Neural progenitor cell (in vitro differentiated cells): ENCODE results near the gene MAGEB17. TPM values are rescaled to one million over a fixed set of nuclear protein-coding genes. Genes with fewer than 3 reads are reported as not detected.

Source experiments
- DNase-seq: peaks from one replicate; pipeline ENCODE4 v3.0.0-alpha.2; 2016; ENCODE audit warnings: low spot score
- H2AFZ ChIP-seq: fragments of 200-600 bp; sonication (generic); replicated peaks from 2 replicates; pipeline ENCODE4 v1.6.1; 2016; ENCODE audit warnings: antibody characterized with exemption
- H3F3A ChIP-seq: fragments of 200-600 bp; sonication (generic); 2 replicates; pipeline ENCODE4 v1.6.1; 2016; ENCODE audit warnings: antibody characterized with exemption, low read depth
- H3K27ac ChIP-seq: fragments of 200-600 bp; sonication (generic); 2 replicates; pipeline ENCODE4 v1.5.1; 2016; ENCODE audit warnings: mild to moderate bottlenecking
- H3K27me3 ChIP-seq: fragments of 200-600 bp; sonication (generic); 2 replicates; pipeline ENCODE4 v1.6.1; 2016; ENCODE audit warnings: mild to moderate bottlenecking, moderate library complexity
- H3K36me3 ChIP-seq: fragments of 200-600 bp; sonication (generic); 2 replicates; pipeline ENCODE4 v1.5.1; 2016
- H3K4me1 ChIP-seq: fragments of 200-600 bp; sonication (generic); 2 replicates; pipeline ENCODE4 v1.6.1; 2016; ENCODE audit warnings: mixed run types
- H3K4me2 ChIP-seq: fragments of 200-600 bp; sonication (generic); 2 replicates; pipeline ENCODE4 v1.6.1; 2016
- H3K4me3 ChIP-seq: fragments of 200-600 bp; sonication (generic); 2 replicates; pipeline ENCODE4 v1.5.1; 2016
- H3K79me2 ChIP-seq: fragments of 200-600 bp; sonication (generic); 2 replicates; pipeline ENCODE4 v1.6.1; 2016; ENCODE audit warnings: low read depth
- H3K9ac ChIP-seq: fragments of 200-600 bp; sonication (generic); 2 replicates; pipeline ENCODE4 v1.6.1; 2016
- H3K9me3 ChIP-seq: fragments of 200-600 bp; sonication (generic); 2 replicates; pipeline ENCODE4 v1.5.1; 2016; ENCODE audit warnings: low read depth
- H4K20me1 ChIP-seq: fragments of 200-600 bp; sonication (generic); 2 replicates; pipeline ENCODE4 v1.6.1; 2016; ENCODE audit warnings: low read depth
- H3K27ac Mint-ChIP-seq: 3 replicates; pipeline ENCODE4 v1.8.0; 2021; ENCODE audit warnings: mixed read lengths
- H3K27me3 Mint-ChIP-seq: 2 replicates; pipeline ENCODE4 v1.8.0; 2022; ENCODE audit warnings: low read depth, mild to moderate bottlenecking, inconsistent platforms, moderate library complexity, mixed read lengths; ENCODE audit not compliant: insufficient read depth
- H3K36me3 Mint-ChIP-seq: 3 replicates; pipeline ENCODE4 v1.8.0; 2021; ENCODE audit warnings: mixed read lengths
- H3K4me1 Mint-ChIP-seq: 3 replicates; pipeline ENCODE4 v1.8.0; 2021; ENCODE audit warnings: mixed read lengths
- H3K4me3 Mint-ChIP-seq: 3 replicates; pipeline ENCODE4 v1.8.0; 2021; ENCODE audit warnings: mild to moderate bottlenecking, moderate library complexity, mixed read lengths
- H3K9me3 Mint-ChIP-seq: 3 replicates; pipeline ENCODE4 v1.8.0; 2020; ENCODE audit warnings: mixed read lengths
- EZH2phosphoT487 ChIP-seq: fragments of 200-600 bp; sonication (generic); IDR thresholded peaks from 2 replicates; pipeline ENCODE4 v1.6.1; 2017; ENCODE audit warnings: antibody characterized with exemption
- total RNA-seq: library from RNA; depleted of rRNA; stranded (reverse); fragments of >200 nt; gene quantifications from 2 replicates; pipeline ENCODE4 v1.2.3, GENCODE V29; 2015; ENCODE audit warnings: low replicate concordance
- TF ChIP-seq, protein P1 (sequence below): fragments of 200-600 bp; sonication (generic); IDR thresholded peaks from 2 replicates; pipeline ENCODE4 v1.5.1; 2017; ENCODE audit warnings: antibody characterized with exemption, mild to moderate bottlenecking

MAGEB17 gene
- total RNA-seq, 1 donor from 2014 or later, result 0.09 TPM

DNA sequence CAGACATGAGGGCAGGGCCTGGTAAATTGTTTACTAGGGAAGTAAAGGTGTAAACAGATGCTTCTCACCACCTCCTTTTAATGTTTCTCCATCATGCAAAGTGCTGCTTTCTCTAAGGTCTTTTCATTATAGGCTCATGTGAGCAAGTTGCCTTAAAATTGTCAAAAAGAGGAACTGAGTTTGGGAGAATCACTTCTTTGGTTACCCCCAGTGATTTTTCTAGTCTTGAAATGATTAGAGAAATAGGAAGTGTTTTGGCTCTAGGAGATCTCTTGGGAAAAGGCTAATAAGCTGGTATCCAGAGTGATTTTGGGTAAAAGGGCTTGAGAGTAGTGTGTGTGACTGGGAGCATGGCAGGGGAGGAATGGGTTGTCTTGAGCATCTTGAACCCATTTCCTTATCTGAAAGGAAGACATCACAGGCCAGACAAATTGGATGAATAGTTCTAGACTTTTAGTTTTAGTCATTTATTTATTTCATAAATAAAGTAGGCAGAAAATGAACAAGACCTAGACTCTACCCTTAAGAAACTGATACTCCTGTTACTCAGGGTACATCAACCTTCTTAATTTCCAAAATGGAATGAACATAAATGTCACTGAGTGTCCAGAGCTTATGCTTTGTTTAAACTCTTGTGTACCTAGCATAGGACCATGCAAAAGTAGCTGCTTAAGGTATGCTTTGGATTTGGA lies 29.7 kb upstream of the MAGEB17 start:
- Histone ChIP-seq H3K36me3 (no peaks in the 10 kb centered on the region), H3K27me3 (no peaks in the 10 kb centered on the region), H3K4me2 (no peak overlapping the region), H3K4me1 (peaks cover 11% of the 10 kb centered on the region), H3F3A (peaks cover 7% of the 10 kb centered on the region), H3K27ac (no peak overlapping the region), H3K4me3 (no peak overlapping the region), H3K9me3 (no peaks in the 10 kb centered on the region), H2AFZ (no peak overlapping the region), H4K20me1 (no peaks in the 10 kb centered on the region), H3K79me2 (peaks cover 7% of the 10 kb centered on the region), H3K9ac (no peak overlapping the region)
- Mint-ChIP-seq H3K27me3 (peaks cover 2% of the 10 kb centered on the region), H3K36me3 (no peaks in the 10 kb centered on the region), H3K27ac (no peak overlapping the region), H3K4me3 (no peak overlapping the region), H3K9me3 (no peaks in the 10 kb centered on the region), H3K4me1 (no peaks in the 10 kb centered on the region)
- TF ChIP-seq EZH2phosphoT487, result no peak
- TF ChIP-seq, protein P1, sequence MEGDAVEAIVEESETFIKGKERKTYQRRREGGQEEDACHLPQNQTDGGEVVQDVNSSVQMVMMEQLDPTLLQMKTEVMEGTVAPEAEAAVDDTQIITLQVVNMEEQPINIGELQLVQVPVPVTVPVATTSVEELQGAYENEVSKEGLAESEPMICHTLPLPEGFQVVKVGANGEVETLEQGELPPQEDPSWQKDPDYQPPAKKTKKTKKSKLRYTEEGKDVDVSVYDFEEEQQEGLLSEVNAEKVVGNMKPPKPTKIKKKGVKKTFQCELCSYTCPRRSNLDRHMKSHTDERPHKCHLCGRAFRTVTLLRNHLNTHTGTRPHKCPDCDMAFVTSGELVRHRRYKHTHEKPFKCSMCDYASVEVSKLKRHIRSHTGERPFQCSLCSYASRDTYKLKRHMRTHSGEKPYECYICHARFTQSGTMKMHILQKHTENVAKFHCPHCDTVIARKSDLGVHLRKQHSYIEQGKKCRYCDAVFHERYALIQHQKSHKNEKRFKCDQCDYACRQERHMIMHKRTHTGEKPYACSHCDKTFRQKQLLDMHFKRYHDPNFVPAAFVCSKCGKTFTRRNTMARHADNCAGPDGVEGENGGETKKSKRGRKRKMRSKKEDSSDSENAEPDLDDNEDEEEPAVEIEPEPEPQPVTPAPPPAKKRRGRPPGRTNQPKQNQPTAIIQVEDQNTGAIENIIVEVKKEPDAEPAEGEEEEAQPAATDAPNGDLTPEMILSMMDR, result no peak
- DNase-seq, result no peak

DNA sequence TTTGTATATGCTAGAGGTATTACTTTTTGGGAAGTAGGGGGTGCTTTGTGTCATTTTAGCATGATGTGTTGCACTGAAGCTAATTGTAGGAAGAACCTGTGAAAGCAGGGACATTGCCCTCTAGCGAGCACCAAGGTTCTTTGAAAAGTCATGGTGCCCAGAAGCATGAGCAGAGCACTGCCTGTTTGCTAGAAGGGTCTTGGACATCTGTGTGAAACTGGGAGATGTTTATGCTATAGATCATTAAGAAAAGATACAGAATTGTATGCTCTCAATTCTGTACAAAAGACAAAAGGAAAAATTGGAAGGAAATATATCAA lies 29.2 kb upstream of the MAGEB17 start:
- H3K4me2 ChIP-seq, result no peak overlapping the region
- H3K79me2 ChIP-seq, result peaks cover 7% of the 10 kb centered on the region
- Mint-ChIP-seq H3K36me3 (no peaks in the 10 kb centered on the region), H3K27ac (no peak overlapping the region), H3K4me1 (no peaks in the 10 kb centered on the region), H3K9me3 (no peaks in the 10 kb centered on the region), H3K4me3 (no peak overlapping the region), H3K27me3 (peaks cover 2% of the 10 kb centered on the region)
- DNase-seq, result peak; percentile 48
- H3K27ac ChIP-seq, result no peak overlapping the region
- peaks cover 11% of the 10 kb centered on the region for H3K4me1 ChIP-seq
- no peak for TF ChIP-seq EZH2phosphoT487
- TF ChIP-seq, protein P1, result peak; percentile 52
- no peaks in the 10 kb centered on the region for H3K9me3 ChIP-seq
- H3F3A ChIP-seq, result peaks cover 7% of the 10 kb centered on the region
- H3K9ac ChIP-seq, result no peak overlapping the region
- no peak overlapping the region for H3K4me3 ChIP-seq
- no peaks in the 10 kb centered on the region for H3K36me3 ChIP-seq
- H4K20me1 ChIP-seq, result no peaks in the 10 kb centered on the region
- H3K27me3 ChIP-seq, result no peaks in the 10 kb centered on the region
- H2AFZ ChIP-seq, result peak overlapping the region; percentile 54

- TF ChIP-seq EZH2phosphoT487, result no peak
- TF ChIP-seq, protein P1, result no peak
- Histone ChIP-seq H3K9ac (no peak overlapping the region), H3K27me3 (no peaks in the 10 kb centered on the region), H3F3A (no peaks in the 10 kb centered on the region), H4K20me1 (no peaks in the 10 kb centered on the region), H3K9me3 (no peaks in the 10 kb centered on the region), H3K4me2 (no peak overlapping the region), H2AFZ (no peak overlapping the region), H3K4me1 (no peaks in the 10 kb centered on the region), H3K36me3 (no peaks in the 10 kb centered on the region), H3K27ac (no peak overlapping the region), H3K4me3 (no peak overlapping the region), H3K79me2 (peaks cover 4% of the 10 kb centered on the region)
- Mint-ChIP-seq H3K36me3 (no peaks in the 10 kb centered on the region), H3K27ac (no peak overlapping the region), H3K4me1 (no peaks in the 10 kb centered on the region), H3K9me3 (no peaks in the 10 kb centered on the region), H3K4me3 (no peak overlapping the region), H3K27me3 (peaks cover 4% of the 10 kb centered on the region)
- no peak for DNase-seq
Observed at GRCh38 chrX:16140448-16140847, 26.8 kb upstream of the MAGEB17 start.
